Measurements from ENCODE around the gene ARTN. TPM values are rescaled to one million over a fixed set of nuclear protein-coding genes. Genes with fewer than 3 reads are reported as not detected.
A peak's percentile ranks its signal among the peaks of the same experiment; 100 is the strongest.

The ARTN gene
- polyA plus RNA-seq, 1 experiment = 0.39 TPM

- TF ChIP-seq CTCF (IDR thresholded peaks at IDR 0.05; ENCODE audit: insufficient read depth, low read depth, low read length) = no peak
- Histone ChIP-seq H3K27me3 (ENCODE audit: control insufficient read depth, insufficient read depth, low read length) (no peaks in the 10 kb centered on the region), H3K36me3 (ENCODE audit: control insufficient read depth, insufficient read depth, low read length) (peaks cover 7% of the 10 kb centered on the region), H3K4me3 (ENCODE audit: low read depth, low read length) (no peak overlapping the region)
- ChIA-PET POLR2A (no interaction called here), CTCF (interaction anchor here (1.0 kb wide), 1 partner anchor 34 kb away, joined by 3 read pairs; no protein-coding TSS in a partner anchor)
- DNase-seq (ENCODE audit: low read depth) = no peak
Observed at GRCh38 chr1:43968348-43968948, 34.8 kb downstream of the ARTN start.

- no peak for DNase-seq (ENCODE audit: low read depth)
- no peaks in the 10 kb centered on the region for H3K27me3 ChIP-seq (ENCODE audit: control insufficient read depth, insufficient read depth, low read length)
- ChIA-PET CTCF (interaction anchor here (0.7 to 2.4 kb wide), 4 partner anchors 9 to 34 kb away, joined by 3 to 9 read pairs (median 4); partner anchors contain the start of gene B4GALT2), POLR2A (no interaction called here)
- no peak for TF ChIP-seq CTCF (IDR thresholded peaks at IDR 0.05; ENCODE audit: insufficient read depth, low read depth, low read length)
- H3K4me3 ChIP-seq (ENCODE audit: low read depth, low read length) = no peak overlapping the region
- H3K36me3 ChIP-seq (ENCODE audit: control insufficient read depth, insufficient read depth, low read length) = peaks cover 7% of the 10 kb centered on the region
Observed at GRCh38 chr1:43969416-43969745, 35.8 kb downstream of the ARTN start.

GRCh38 chr1:43969746-43970466 lies 36.3 kb downstream of the ARTN start, which contains the start of gene DPH2:
DPH2 (plus strand) TSS chr1:43970010; CDS start chr1:43970176, 166 bp downstream.
- DNase-seq (ENCODE audit: low read depth) = peak; percentile 89
- Histone ChIP-seq H3K36me3 (ENCODE audit: control insufficient read depth, insufficient read depth, low read length) (peaks cover 5% of the 10 kb centered on the region), H3K4me3 (ENCODE audit: low read depth, low read length) (peak within 1 kb of the TSS; percentile 70), H3K27me3 (ENCODE audit: control insufficient read depth, insufficient read depth, low read length) (no peaks in the 10 kb centered on the region)
- POLR2A ChIA-PET = interaction anchor here (0.5 kb wide), 1 partner anchor 318 kb away, joined by 3 read pairs; no protein-coding TSS in a partner anchor
- CTCF ChIA-PET = interaction anchor here (0.6 to 2.4 kb wide), 6 partner anchors 9 to 207 kb away, joined by 3 to 9 read pairs (median 3); partner anchors contain the start of gene B4GALT2
- peak; percentile 10; the same call in 1 of the 2 replicates for TF ChIP-seq CTCF (IDR thresholded peaks at IDR 0.05; ENCODE audit: insufficient read depth, low read depth, low read length)

- Histone ChIP-seq H3K36me3 (ENCODE audit: control insufficient read depth, insufficient read depth, low read length) (peaks cover 5% of the 10 kb centered on the region), H3K27me3 (ENCODE audit: control insufficient read depth, insufficient read depth, low read length) (no peaks in the 10 kb centered on the region), H3K4me3 (ENCODE audit: low read depth, low read length) (peak overlapping the region; percentile 70)
- CTCF ChIA-PET = interaction anchor here (0.6 to 2.4 kb wide), 5 partner anchors 12 to 207 kb away, joined by 3 to 9 read pairs (median 3); no protein-coding TSS in a partner anchor
- no peak for DNase-seq (ENCODE audit: low read depth)
- TF ChIP-seq CTCF (IDR thresholded peaks at IDR 0.05; ENCODE audit: insufficient read depth, low read depth, low read length) = no peak
- POLR2A ChIA-PET = no interaction called here
Observed at GRCh38 chr1:43970502-43970901, 36.9 kb downstream of the ARTN start.

GRCh38 chr1:43970911-43971310 lies 37.3 kb downstream of the ARTN start:
- Histone ChIP-seq H3K27me3 (ENCODE audit: control insufficient read depth, insufficient read depth, low read length) (no peaks in the 10 kb centered on the region), H3K4me3 (ENCODE audit: low read depth, low read length) (peak overlapping the region; percentile 70; the same call in 1 of the 2 replicates), H3K36me3 (ENCODE audit: control insufficient read depth, insufficient read depth, low read length) (peaks cover 4% of the 10 kb centered on the region)
- no peak for DNase-seq (ENCODE audit: low read depth)
- POLR2A ChIA-PET = no interaction called here
- CTCF ChIA-PET = interaction anchor here (1.2 to 2.4 kb wide), 4 partner anchors 12 to 208 kb away, joined by 3 to 9 read pairs (median 4); no protein-coding TSS in a partner anchor
- no peak for TF ChIP-seq CTCF (IDR thresholded peaks at IDR 0.05; ENCODE audit: insufficient read depth, low read depth, low read length)
